ENCODE measurements around the gene PGAM5.
"Not testable (repeated sequence)": the region's sequence is repeated elsewhere in the genome, so short reads cannot be mapped to it uniquely, and the experiment has no call there.

The PGAM5 gene

DNA sequence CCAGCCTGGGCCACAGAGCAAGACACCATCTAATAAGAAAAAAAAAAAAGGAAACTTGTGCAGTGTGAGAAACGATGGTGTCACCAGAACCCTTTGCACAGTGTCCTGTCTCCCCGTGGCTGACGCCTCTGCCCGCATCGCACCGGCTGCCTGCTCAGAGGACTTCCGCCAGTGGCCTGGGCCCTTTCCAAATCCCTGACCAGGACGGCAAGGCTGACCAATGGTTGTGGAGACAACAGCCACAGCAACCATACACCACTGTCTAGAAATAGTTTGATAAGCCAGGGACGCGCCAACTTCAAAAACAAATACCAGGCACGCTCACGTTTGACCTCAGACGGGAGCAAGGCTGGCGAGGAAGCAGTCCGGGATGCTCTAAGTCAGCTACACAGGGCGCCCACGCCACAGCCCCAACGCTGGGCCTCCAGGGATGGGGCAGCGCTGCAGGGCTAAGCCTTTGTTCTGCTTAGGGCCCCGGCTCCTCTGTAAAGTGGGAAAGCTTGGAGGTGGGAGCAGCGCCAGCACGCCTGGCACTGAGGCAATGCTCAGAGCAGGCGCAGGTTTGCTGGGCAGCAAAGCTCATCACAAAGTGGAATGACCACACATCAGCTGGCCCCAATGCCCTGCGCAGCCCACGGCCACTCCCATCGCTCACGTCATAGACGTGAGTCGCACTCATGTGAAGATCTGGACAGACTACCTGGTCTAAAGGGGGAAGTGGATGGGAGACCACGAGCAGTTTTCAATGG lies 12.5 kb downstream of the PGAM5 start:
- DNase-seq = no peak

DNA sequence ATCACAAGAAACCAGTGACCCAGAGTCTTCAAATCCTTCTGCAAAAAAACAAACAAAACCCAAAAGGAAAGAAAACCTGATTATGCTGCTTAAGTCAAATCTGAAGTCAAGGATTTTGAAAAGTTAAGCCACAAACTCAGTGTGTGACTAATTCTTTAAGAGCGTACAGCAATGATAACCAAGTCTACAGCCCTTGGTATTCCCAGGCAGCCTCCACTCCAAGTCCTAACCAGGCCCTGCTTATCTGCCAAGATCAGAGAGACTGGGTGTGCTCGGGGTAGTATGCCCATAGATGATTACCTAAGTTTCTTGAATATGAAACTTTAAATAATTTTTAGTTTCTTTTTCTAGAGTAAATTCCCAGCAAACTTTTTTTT lies 13.1 kb downstream of the PGAM5 start:
- DNase-seq = no peak

DNA sequence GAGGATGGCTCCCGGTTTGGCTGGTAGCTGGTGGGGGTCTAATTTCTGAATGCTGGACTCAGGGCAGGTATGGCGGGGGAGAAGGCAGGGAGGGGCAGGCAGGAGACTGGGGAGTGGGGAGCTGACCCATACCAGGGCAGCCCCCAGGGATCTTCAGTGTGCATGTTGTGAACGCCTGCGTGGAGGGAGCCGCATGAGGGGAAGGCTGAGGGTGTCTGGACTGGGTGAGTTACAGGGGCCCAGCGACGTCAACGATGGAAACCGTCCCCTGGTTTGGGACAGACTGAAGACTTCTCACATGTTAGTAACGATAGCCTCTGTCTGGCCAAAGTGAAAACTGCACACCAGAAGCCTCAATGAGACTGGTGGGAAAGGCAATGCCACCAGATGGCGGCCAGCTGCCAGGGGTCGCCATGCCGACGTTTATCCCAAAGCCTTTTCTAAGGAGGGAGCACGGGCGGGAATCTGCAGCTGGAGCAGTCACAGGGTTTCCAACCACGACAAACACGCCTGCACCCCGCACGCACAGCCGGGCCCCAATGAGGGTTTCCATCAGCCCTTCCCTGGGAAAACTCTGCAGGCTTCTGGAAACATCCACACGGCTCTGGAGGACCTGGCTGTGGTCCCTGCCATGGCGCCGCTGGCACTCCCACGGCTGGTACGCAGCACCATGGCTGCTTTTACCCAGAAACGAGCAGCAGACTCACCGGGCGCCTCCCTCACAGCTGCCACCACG lies 14.0 kb downstream of the PGAM5 start:
- DNase-seq = no peak

DNA sequence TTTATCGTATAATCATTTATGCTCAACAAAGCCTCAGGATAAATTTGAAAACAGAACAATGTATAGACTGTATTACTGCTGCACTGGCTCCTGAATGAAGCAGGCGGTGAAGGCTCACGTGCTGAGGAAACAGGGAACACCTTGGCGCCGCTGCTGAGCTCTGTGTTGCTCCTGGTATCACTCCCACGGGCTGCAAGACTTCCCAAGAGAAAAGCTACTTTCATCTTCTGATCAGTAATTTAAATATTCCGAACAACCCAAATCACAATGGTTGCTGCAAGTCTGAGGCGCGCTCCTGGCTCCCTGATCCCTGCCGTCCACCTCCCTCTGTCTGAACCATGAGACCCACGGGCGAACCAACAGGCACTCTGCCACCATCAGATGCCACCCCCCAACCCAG lies 15.7 kb downstream of the PGAM5 start:
- DNase-seq = no peak

DNA sequence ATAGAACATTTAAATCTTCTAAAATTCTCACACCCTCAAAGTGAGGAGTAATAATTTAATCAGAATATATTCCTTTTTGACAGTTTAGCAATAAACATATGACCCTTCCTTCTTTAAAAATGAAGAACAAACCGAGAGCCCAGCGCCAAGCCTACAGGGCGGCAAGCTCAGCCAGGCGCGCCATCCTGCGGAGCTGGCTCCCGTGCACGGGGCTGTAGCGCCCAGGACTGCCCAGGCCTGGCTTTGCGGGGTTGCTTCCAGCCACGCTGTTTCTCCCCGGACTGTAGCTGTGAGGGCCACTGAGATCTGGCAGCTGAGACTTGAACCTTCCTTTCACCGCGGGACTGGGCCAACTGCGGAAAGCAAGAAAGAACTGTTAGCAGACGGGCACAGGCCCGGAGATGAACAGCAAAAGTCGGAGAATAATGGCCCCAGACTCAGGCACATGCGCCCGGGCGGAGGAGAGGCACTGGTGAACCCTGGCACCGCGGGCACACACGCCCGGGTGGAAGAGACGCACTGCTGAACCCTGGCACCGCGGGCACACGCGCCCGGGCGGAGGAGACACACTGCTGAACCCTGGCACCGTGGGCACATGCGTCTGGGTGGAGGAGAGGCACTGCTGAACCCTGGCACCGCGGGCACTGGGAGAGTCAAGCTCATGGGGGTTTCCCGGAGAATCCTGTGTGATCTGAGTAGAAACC lies 16.6 kb downstream of the PGAM5 start:
- DNase-seq = no peak

DNA sequence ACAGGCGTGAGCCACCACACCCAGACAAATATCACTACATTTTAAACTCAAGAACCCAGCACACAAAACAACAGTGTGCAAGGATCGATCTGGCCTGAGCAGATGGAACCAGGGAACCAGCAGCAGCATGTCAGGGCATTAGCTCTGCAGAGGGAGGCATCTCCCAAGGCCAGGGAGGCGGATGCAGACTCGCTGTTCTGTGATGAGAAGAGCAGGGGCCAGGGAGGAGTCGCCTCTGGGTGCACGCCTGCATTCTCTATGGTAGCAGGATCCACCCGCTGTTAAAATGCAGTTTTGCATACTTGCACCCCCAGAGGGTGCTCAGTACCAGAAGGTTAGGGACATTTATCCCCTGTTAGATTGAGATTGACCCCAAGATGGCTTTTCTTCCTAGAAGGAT lies 17.9 kb downstream of the PGAM5 start:
- DNase-seq = no peak

DNA sequence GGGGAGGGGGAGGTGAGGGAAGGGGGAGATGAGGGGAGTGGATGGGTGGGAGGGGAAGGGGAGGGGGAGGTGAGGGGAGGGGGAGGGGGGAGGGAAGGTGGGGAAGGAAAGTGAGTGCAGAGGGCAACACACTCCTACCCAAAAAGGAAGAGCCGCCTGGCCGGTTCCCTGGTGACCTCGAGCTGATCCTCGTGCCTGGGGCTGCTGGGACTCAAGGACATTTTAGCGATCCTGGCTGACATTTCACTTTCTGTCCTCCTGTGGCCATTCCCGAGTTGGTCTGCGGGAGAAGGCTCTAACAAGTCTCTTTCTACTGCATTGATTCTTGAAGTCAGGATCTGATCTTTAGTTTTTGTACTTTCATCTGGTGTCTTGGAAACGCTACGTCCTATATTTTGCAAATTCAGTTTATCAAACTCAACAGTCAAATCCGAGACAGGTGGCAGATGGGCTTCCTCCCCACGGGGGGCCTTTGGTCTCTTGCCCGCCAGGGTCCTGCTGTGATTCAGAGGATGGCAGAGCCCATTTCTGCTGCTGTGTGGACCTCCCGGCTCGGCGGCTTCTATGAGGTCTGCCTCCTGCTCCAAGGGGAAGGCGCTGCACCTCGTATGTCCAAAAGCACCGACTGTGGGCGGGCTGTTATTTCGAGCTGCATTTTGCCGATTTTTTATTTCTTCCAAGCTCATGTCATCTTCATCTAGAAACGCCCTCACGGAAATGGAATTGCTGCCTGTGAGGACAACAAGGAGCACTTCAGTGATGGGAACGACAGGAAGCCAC lies 19.1 kb downstream of the PGAM5 start:
- DNase-seq = no peak

DNA sequence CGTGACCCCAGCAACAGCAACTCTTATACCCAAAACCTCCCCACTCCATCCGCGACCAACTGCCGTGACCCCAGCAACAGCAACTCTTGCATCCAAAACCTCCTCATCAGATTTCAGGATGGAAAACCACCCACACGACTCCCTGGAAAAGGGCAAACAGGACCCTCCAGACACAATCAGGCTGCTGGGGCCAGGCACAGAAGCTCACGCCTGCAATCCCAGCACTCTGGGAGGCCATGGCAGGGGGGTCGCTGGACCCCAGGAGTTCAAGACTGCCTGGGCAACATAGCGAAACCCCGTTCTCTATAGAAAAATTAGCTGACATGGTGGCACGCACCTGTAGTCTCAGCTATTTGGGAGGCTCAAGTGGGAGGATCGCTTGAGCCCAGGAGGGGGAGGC lies 19.7 kb downstream of the PGAM5 start:
- DNase-seq = no peak

DNA sequence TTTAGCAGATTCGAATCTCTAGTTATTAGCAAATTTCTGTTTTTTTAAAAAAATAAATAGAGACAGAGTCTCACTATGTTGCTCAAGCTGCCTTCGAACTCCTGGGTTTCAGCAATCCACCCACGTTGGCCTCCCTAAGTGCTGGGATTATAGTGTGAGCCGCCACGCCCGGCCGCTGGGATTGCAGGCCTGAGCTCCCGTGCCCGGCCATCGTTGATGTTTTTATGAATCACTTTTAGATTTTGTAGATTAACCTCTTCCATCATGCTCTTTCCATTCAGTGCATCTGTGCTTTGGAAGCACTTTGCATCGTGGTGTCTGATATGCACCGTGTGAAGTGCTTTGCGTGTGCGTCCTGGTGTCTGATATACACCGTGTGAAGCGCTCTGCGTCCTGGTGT lies 20.9 kb downstream of the PGAM5 start:
- DNase-seq = no peak

DNA sequence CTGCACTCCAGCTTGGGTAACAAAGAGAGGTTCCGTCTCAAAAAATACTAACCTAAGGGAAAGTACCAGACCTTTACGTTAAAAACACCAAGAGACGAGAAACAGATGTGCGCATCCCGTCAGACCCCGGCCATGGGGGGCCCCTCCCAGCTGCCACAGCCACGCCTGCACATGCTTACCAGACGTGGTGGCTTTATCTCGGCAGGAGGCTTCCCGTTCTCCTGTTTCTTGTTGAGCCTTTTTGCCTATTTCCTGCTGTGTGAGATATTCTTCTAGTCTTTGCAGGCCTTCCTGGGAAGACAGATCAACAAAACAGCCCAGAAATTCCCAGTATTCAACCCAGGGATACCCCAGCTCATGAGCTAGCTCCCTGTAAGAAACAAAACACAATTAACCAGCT lies 23.6 kb downstream of the PGAM5 start:
- DNase-seq = no peak

DNA sequence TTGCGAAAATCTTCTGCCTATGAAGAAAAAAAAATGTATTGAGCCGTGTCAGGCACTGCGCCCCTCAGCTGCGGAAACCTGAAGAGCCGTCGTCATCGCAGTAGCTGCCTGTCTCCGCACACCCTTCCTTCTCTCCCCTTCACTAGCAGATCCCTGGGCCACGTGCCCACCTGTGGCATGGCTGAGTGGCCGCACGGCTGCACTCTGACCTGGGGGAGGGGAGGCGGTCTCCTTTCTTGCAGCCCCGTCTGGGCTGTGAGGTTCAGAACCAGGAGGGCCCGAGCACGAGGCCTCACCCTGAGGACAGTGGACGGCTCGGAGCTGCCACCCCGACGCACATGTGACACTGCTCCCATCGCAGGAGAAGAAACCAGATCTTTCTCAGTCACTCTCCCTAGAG lies 24.9 kb downstream of the PGAM5 start:
- no peak for DNase-seq

DNA sequence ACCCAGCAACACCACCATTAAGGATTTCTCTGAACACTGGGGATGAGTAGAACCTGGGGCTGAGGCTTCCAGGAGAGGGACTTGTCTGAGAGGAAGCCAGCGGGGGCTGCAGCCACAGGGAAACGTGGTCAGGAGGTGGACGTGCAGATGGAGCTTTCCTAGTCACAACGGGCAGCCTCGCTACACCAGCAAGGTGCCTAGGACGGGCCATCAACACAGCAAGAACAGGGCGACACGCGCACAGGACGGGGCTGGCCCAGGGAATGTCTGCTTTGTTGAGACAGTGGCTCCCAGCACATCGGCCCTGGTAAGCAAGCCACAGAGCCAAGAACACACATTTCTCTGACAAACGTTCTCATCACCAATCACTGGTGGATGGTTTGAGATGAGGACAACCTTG lies 25.7 kb downstream of the PGAM5 start:
- no peak for DNase-seq

DNA sequence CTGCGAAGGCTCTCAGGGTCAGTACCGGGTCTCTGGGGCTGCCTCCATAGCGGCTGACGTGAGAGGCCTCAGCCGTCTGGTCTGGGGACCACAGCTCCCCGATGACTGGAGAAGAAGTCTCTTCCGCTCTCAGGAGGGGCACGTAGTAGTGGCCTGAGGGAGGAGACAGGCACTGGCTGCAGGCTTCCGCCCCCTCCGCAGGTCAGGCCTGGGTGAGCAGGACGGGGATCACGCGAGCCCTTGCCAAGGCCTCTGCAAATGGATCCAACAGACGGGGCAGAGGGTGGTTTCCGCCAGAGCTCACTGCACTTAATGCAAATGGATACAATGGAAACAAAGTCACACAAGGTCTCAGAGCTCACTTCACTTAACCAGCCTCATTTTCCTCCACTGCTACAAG lies 26.3 kb downstream of the PGAM5 start:
- no peak for DNase-seq

DNA sequence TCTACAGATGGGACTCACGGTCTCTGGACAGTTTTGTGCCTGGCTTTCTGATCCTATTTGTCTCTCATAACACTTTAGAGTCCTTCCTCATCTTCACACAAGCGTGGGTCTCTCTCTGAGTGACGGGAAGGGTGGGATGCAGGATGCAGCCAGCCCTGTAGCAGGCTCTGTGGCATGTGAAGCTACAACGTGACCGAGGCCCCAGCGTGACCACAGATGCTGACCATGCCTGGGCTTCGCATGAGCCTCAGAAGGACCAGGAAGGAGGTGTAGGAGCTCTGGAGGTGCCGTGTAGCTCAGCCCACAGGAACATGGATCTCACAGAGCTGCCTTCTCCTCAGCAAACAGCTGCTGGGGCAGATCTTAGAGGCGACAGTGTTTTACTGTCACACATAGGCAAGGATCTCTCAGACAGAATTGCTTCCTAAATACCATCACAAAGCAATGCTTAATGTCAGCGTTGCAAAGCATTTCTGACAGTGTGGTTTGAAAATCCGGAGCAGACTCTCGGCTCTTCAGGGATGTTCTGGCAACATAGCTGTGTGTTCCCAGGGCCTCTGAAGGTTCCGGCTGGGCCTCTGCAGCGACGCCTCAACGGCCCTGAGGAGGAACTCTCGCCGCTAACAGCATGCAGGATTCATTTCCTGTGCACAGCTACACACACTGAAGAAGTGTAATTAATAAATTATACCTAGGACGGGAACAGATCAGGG lies 29.1 kb downstream of the PGAM5 start:
- DNase-seq = no peak

DNA sequence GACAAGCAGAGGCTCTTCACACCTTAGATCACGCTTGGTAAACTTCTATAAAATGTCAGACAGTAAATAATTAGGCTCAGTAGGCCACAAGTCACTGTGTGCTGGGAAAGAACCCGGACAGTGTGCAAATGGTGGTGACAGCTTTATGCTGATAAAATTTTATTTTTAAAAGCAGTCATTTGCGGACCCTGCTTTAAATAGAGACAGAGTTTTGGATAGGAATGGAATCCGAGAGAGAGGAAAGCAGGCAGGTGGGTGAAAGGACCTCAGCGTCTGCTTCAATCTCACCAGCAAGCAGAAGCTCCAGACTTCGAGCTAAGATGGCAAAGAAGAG lies 29.6 kb downstream of the PGAM5 start:
- DNase-seq = no peak

DNA sequence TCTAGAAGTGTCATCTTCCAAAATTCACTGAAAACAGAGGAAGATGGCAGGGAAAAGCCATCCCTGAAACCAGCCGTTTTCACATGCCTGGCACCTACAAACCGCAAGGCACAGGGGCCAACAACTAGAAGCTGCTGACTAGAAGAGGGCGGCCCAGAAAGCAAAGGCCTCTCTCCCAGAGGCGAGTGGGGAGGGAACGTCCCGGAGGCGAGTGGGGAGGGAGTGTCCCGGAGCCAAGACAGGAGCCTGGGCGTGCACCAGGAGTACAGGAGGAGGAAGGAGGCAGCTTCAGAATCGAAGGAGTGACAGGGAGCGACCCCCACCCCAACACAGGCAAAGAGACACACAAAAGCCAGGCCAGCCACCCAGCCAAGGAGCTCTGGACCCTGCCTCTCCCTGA lies 30.0 kb downstream of the PGAM5 start:
- DNase-seq = no peak

DNA sequence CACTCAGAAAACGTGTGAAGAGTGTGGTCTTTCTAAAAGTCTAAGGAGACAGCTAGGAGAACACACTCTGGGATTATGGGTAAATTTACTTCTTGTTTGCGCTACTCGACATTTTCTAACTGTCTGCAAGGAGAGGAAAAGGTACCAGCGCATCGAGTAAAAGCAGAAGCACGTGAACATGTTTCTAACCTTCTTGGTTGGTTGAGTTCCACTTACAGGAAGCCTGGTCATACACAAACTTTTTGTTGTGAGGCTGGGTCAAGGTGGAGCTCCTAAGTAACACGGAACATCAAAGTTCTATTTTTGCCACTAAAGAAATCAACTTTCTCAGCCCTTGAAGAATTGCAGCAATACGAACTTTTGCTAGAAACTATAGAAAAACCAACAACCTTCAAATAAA lies 31.0 kb downstream of the PGAM5 start:
- DNase-seq = no peak

DNA sequence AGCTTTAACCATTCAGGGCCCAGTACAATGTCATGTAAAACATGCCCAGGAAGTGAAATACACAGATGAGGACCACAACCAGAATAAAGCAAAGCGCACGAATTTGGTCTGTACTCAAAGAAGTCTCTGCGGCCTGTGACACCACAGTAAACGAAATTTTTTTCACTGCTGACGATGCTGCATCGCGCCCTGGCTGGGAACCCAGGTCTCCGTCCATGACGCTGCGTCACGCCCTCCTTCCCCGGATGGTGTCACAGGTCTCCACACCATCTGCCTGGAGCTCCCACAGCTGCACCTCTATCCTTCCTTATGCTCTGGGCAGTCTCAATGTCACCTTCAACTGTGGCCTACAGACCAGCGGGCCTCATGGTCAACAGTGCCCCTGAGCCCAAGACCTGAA lies 33.2 kb downstream of the PGAM5 start:
- DNase-seq = no peak

DNA sequence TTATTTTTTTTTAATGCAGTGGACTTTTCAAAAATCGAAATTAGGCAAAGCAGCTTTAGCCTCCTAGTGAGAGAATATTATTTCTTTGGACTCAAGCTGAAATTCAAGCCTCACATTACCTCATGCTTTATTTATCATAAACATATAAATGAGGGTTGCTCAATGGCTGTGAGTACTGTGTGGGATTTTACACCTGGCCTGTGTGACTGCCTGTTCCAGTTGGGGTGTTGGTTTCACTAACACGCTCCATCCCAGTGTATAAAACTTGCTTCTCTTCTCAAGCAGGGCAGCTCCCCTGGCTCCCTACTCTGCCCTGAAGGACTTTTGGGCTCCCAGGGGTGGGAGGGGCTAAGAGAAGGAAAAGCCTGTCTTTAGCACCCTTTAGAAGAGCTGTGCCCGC lies 36.0 kb downstream of the PGAM5 start:
- no peak for DNase-seq

DNA sequence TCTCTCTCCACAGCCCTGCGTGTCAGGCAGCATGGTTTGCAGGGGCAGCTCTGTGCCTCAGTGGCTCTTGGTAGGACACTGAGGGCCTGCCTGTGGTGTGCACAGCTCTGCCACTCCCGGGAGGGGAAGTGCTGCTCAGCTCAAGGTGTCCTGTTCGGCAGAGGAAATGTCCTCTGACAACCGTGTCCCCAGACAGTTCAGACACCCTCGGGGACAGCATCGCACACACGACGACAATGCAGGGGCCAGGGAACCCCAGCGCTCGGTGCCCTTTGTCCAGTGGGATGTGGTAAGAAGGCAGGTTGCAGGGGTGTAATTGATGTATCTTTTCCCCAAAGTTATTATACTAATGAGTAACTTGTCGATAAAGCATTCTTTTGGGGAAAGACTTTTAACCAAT lies 36.8 kb downstream of the PGAM5 start:
- DNase-seq = no peak

DNA sequence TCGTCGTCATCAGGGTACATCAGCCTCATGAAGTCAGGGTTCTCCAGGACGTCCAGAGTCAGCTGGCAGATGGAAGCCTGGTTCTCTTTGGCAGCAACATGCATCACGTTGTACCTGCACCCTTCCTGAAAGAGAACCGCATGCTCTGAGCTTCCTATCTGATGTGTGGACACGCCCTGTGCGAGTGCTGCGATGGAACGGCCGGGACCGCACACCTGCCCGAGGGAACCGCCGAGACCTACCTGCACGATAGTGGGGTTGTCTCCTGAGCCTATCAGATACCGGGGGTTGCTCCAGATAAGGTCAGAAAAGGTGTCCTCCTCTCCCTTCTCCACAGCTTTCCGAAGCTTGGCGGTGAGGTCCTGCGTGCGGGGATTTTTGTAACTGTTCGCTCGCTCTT lies 37.3 kb downstream of the PGAM5 start:
- DNase-seq = no peak

DNA sequence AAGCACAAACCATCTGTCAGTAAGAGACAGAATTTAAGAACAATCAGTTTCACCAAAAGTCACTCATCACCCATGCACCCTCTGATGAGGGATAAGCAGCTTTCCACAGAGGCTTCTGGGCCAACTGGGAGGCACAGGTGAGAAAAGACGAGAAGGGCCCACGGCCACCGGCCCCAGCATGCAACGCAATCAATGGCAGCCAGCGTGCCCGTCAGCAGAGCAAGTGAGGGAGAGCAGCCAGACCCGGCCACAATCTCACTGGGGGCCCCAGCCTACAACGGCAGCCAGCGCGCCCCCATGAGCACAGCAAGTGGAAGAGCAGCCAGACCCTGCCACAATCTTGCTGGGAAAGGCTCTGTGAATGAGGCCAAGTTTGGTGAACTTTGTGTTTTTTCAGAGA lies 37.7 kb downstream of the PGAM5 start:
- DNase-seq = no peak

DNA sequence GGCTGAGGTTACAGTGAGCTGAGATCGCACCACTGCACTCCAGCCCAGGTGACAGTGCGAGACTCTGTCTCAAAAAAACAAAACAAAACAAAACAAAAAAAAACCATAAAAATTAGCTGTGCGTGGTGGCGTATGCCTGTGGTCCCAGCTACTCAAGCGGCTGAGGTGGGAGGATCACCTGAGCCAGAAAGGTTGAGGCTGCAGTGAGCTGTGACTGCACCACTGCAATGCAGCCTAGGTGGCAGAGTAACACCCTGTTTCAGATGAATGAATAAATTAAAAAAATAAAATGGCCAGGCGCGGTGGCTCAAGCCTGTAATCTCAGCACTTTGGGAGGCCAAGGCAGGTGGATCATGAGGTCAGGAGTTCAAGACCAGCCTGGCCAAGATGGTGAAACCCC lies 43.0 kb downstream of the PGAM5 start:
- DNase-seq = not testable (repeated sequence)
